GM12878 (cell line): Measurements from ENCODE around the gene HS3ST5. TPM values are rescaled to one million over a fixed set of nuclear protein-coding genes. Genes with fewer than 3 reads are reported as not detected.

Experiments used
- ATAC-seq: fragments of 200-7000 bp; cut with Tn5 transposase; 3 replicates; pipeline ENCODE4 v1.9.1; 2020; ENCODE audit warnings: mild to moderate bottlenecking, moderate library complexity
- BruUV-seq: library from RNA; stranded (reverse); fragments of 400-500 nt; replicated peaks from 2 replicates; lab custom pipeline; 2021; lab: Mats Ljungman, UMichigan
- CTCF ChIA-PET: fragments of 300-600 bp; sonication (Branson Sonifier 250); formaldehyde crosslinking; extraction: SDS; loops from one replicate; lab custom pipeline; 2021; ENCODE audit warnings: inconsistent platforms; lab: Yijun Ruan, JAX
- POLR2A ChIA-PET: fragments of 350-600 bp; formaldehyde crosslinking; extraction: SDS; loops from one replicate; lab custom pipeline; 2021; ENCODE audit warnings: inconsistent platforms; lab: Charles Lee
- RAD21 ChIA-PET: fragments of 300-600 bp; sonication (Branson Sonifier 250); formaldehyde crosslinking; loops from one replicate; lab custom pipeline; 2023; ENCODE audit warnings: antibody characterized with exemption; ENCODE audit not compliant: unreplicated experiment; lab: Charles Lee
- SMC1A ChIA-PET: fragments of 300-600 bp; sonication (Branson Sonifier 250); formaldehyde crosslinking; loops from one replicate; lab custom pipeline; 2023; ENCODE audit not compliant: unreplicated experiment, uncharacterized antibody; lab: Charles Lee
- DNase-seq: peaks from one replicate; pipeline ENCODE4 v3.0.0-alpha.2; 2011; ENCODE audit warnings: low read depth, low spot score
- FAIRE-seq: peaks from 3 replicates; lab custom pipeline; 2011; peaks lifted over from hg19 to GRCh38; lab: Jason Lieb, UNC
- H2AFZ ChIP-seq: 2 replicates; pipeline ENCODE4 v1.6.0; 2011; ENCODE audit warnings: low read depth, low read length, control low read depth; ENCODE audit not compliant: control insufficient read depth
- H3K27ac ChIP-seq: 2 replicates; pipeline ENCODE4 v1.5.1; 2011; ENCODE audit warnings: control low read depth; ENCODE audit not compliant: control insufficient read depth, insufficient read depth
- H3K27me3 ChIP-seq, 2 experiments: replicated peaks in 1 of 2; 2 replicates each; pipeline versions ENCODE4 v1.6.0 to v1.6.1; 2011; ENCODE audit warnings: low read length in 1 of 2; ENCODE audit not compliant: control insufficient read depth in 2 of 2, insufficient read depth in 2 of 2
- H3K36me3 ChIP-seq, 2 experiments: 2 replicates each; pipeline ENCODE4 v1.5.1; 2011; ENCODE audit warnings: low read length in 1 of 2; ENCODE audit not compliant: control insufficient read depth in 2 of 2, insufficient read depth in 2 of 2
- H3K4me1 ChIP-seq: 2 replicates; pipeline ENCODE4 v1.6.1; 2011; ENCODE audit warnings: mild to moderate bottlenecking, low read length, moderate library complexity, mixed read lengths; ENCODE audit not compliant: control insufficient read depth, insufficient read depth
- H3K4me2 ChIP-seq: 2 replicates; pipeline ENCODE4 v1.6.0; 2011; ENCODE audit warnings: control low read depth; ENCODE audit not compliant: control insufficient read depth, insufficient read depth
- H3K4me3 ChIP-seq: fragments of 200-600 bp; sonication (generic); 2 replicates; pipeline ENCODE4 v1.5.1; 2016
- H3K79me2 ChIP-seq: 2 replicates; pipeline ENCODE4 v1.6.0; 2011; ENCODE audit warnings: low read length; ENCODE audit not compliant: control insufficient read depth, insufficient read depth
- H3K9ac ChIP-seq: 2 replicates; pipeline ENCODE4 v1.8.0; 2011; ENCODE audit warnings: low read length, control low read depth, mixed read lengths; ENCODE audit not compliant: control insufficient read depth, insufficient read depth
- H3K9me3 ChIP-seq: replicated peaks from 3 replicates; pipeline ENCODE4 v1.5.1; 2011; ENCODE audit warnings: mild to moderate bottlenecking, low read length; ENCODE audit not compliant: control insufficient read depth, insufficient read depth
- H4K20me1 ChIP-seq: 2 replicates; pipeline ENCODE4 v1.6.0; 2011; ENCODE audit not compliant: control insufficient read depth, insufficient read depth
- FOS ChIP-seq: IDR thresholded peaks from 3 replicates; pipeline ENCODE4 v1.6.1; 2011; ENCODE audit warnings: borderline replicate concordance; ENCODE audit not compliant: insufficient read length; ENCODE audit errors: extremely low read depth
- FOXK2 ChIP-seq: fragments of 450-650 bp; IDR thresholded peaks from 2 replicates; pipeline ENCODE4 v1.6.1; 2017; ENCODE audit warnings: mild to moderate bottlenecking, moderate library complexity
- HDGF ChIP-seq: fragments of 450-650 bp; IDR thresholded peaks from 2 replicates; pipeline ENCODE4 v1.6.1; 2016; ENCODE audit warnings: antibody characterized with exemption
- IKZF1 ChIP-seq: fragments of 450-650 bp; conservative IDR thresholded peaks from 2 replicates; pipeline ENCODE4 v1.6.1; 2017; ENCODE audit warnings: antibody characterized with exemption, mild to moderate bottlenecking
- MYC ChIP-seq: IDR thresholded peaks from 2 replicates; pipeline ENCODE4 v1.6.1; 2011; ENCODE audit warnings: mild to moderate bottlenecking, low read length, moderate library complexity, inconsistent platforms; ENCODE audit not compliant: insufficient read depth, insufficient replicate concordance, insufficient read length, severe bottlenecking
- NFYB ChIP-seq: IDR thresholded peaks from 2 replicates; pipeline ENCODE4 v1.6.1; 2011; ENCODE audit warnings: low read depth, mild to moderate bottlenecking, low read length, improper control_type of control experiment, moderate library complexity; ENCODE audit not compliant: insufficient read depth
- NR2C2 ChIP-seq: IDR thresholded peaks from 2 replicates; pipeline ENCODE4 v1.6.1; 2011; ENCODE audit warnings: borderline replicate concordance, low read depth; ENCODE audit not compliant: control insufficient read depth, insufficient read length
- PBX3 ChIP-seq: IDR thresholded peaks from 2 replicates; pipeline ENCODE4 v1.6.1; 2011; ENCODE audit warnings: mild to moderate bottlenecking, low read depth, low read length, moderate library complexity; ENCODE audit not compliant: insufficient replicate concordance
- RBBP5 ChIP-seq: fragments of 200-600 bp; sonication (generic); conservative IDR thresholded peaks from 2 replicates; pipeline ENCODE4 v1.6.1; 2016
- SMAD1 ChIP-seq: fragments of 450-650 bp; IDR thresholded peaks from 2 replicates; pipeline ENCODE4 v1.6.1; 2018; ENCODE audit warnings: mild to moderate bottlenecking, low read depth; ENCODE audit not compliant: partially characterized antibody
- STAT3 ChIP-seq: IDR thresholded peaks from 2 replicates; pipeline ENCODE4 v1.6.1; 2011; ENCODE audit warnings: low read depth, low read length, improper control_type of control experiment
- YBX1 ChIP-seq: fragments of 450-650 bp; IDR thresholded peaks from 2 replicates; pipeline ENCODE4 v1.6.1; 2016; ENCODE audit warnings: antibody characterized with exemption
- ZBTB40 ChIP-seq: fragments of 450-650 bp; IDR thresholded peaks from 2 replicates; pipeline ENCODE4 v1.6.1; 2016; ENCODE audit warnings: mild to moderate bottlenecking, moderate library complexity, borderline replicate concordance
- WGBS: methylation state at CpG from one replicate; pipeline ENCODE4 v1.1.6; 2016; ENCODE audit warnings: low lambda C conversion rate; ENCODE audit not compliant: insufficient replicate concordance, insufficient coverage; ENCODE audit errors: missing lambda C conversion rate; 5-methylcytosine and 5-hydroxymethylcytosine counted together
- in situ Hi-C: fragments of 300-500 bp; cut with MboI; formaldehyde crosslinking; loops from 9 replicates; pipeline ENCODE4 v1.14.3; 2018; ENCODE audit warnings: mixed read lengths
- intact Hi-C: fragments of 100-400 bp; cut with micrococcal nuclease; formaldehyde crosslinking; loops from one replicate; pipeline ENCODE4 v1.14.2; 2022; ENCODE audit not compliant: unreplicated experiment
- polyA plus RNA-seq, 11 experiments: library from polyadenylated mRNA; depleted of rRNA in 4 of 11; unstranded in 6 of 11; stranded (reverse) in 5 of 11; fragments of >200 nt; fragmentation: Nextera tagmentation in 4 of 11; fragmentation: Illumina TruSeq in 1 of 11; extraction: Ambion mirVana in 4 of 11; extraction: Trizol in 1 of 11; gene quantifications; 1 replicate in 1 of 11; 2 replicates in 10 of 11; pipeline versions ENCODE4 v1.2.1 to v1.2.3, GENCODE V29; 2011 to 2016; ENCODE audit warnings: inconsistent platforms in 2 of 11, missing spikeins in 2 of 11, low read depth in 1 of 11
- total RNA-seq, 4 experiments: library from RNA; depleted of rRNA in 3 of 4; stranded (reverse); fragments of >200 nt in 3 of 4; fragmentation: Illumina TruSeq in 1 of 4; extraction: Trizol in 1 of 4; gene quantifications; 2 replicates each; pipeline versions ENCODE4 v1.2.1 to v1.2.3, GENCODE V29; 2013 to 2021

Gene HS3ST5
- total and polyA plus RNA-seq, 10 of the 15 experiments (the other 5 are each of a cell fraction or from before 2014, with no cell fraction given) = 0.04 TPM; not detected in 9

- H3K9ac ChIP-seq = no peak overlapping the region
- no peak overlapping the region for H2AFZ ChIP-seq
- no TSS peak for BruUV-seq
- DNase-seq (no peak), ATAC-seq (no peak), FAIRE-seq (no peak)
- H3K9me3 ChIP-seq = no peaks in the 10 kb centered on the region
- H3K4me1 ChIP-seq = no peaks in the 10 kb centered on the region
- ChIA-PET SMC1A (no interaction called here), POLR2A (no interaction called here), CTCF (no interaction called here), RAD21 (no interaction called here)
- H4K20me1 ChIP-seq = no peaks in the 10 kb centered on the region
- H3K27me3 ChIP-seq = no peaks in the 10 kb centered on the region
- in situ Hi-C loops (no loop called here), intact Hi-C loops (no loop called here)
- 70% methylated on average over 3 of the region's 3 CpGs for WGBS
- no peak overlapping the region for H3K27ac ChIP-seq
- TF ChIP-seq IKZF1 = no peak
- TF ChIP-seq HDGF = no peak
- TF ChIP-seq FOS = no peak
- TF ChIP-seq YBX1 = no peak
- TF ChIP-seq RBBP5 = no peak
- no peak for TF ChIP-seq SMAD1
- no peak for TF ChIP-seq MYC
- TF ChIP-seq FOXK2 = no peak
- no peak overlapping the region for H3K4me3 ChIP-seq
- H3K4me2 ChIP-seq = no peak overlapping the region
- H3K79me2 ChIP-seq = no peaks in the 10 kb centered on the region
- no peaks in the 10 kb centered on the region for H3K36me3 ChIP-seq
These were observed 287.5 kb downstream of the HS3ST5 start for GRCh38 chr6:114055349-114055748.

GRCh38 chr6:114053791-114054190 is 289.0 kb downstream of the HS3ST5 start:
- Histone ChIP-seq H3K4me3 (no peak overlapping the region), H3K4me1 (no peaks in the 10 kb centered on the region), H3K9me3 (no peaks in the 10 kb centered on the region), H3K79me2 (no peaks in the 10 kb centered on the region), H3K9ac (no peak overlapping the region), H3K27ac (no peak overlapping the region), H2AFZ (no peak overlapping the region), H4K20me1 (no peaks in the 10 kb centered on the region), H3K27me3 (no peaks in the 10 kb centered on the region), H3K4me2 (no peak overlapping the region), H3K36me3 (no peaks in the 10 kb centered on the region)
- 0% methylated on average over 1 of the region's 1 CpG for WGBS
- FAIRE-seq = no peak
- TF ChIP-seq STAT3 (no peak), ZBTB40 (no peak), PBX3 (no peak), NFYB (no peak), NR2C2 (no peak)
- ChIA-PET CTCF (interaction anchor here (0.7 to 1.4 kb wide), 2 partner anchors 33 to 481 kb away, joined by 3 to 4 read pairs; no protein-coding TSS in a partner anchor), SMC1A (interaction anchor here (1.3 kb wide), 1 partner anchor 73 kb away, joined by 3 read pairs; no protein-coding TSS in a partner anchor), POLR2A (no interaction called here), RAD21 (no interaction called here)
- no peak for ATAC-seq
- DNase-seq = no peak
- in situ Hi-C loops = no loop called here
- BruUV-seq = no TSS peak
- intact Hi-C loops = no loop called here
